HG03135 (cell line): ENCODE data around the gene CAPZA2.

ENCODE experiments used
- ATAC-seq: cut with Tn5 transposase; IDR thresholded peaks from one replicate; pipeline ENCODE4 v1.9.1; 2021; ENCODE audit warnings: mild to moderate bottlenecking, moderate library complexity; ENCODE audit not compliant: unreplicated experiment

Gene CAPZA2

DNA sequence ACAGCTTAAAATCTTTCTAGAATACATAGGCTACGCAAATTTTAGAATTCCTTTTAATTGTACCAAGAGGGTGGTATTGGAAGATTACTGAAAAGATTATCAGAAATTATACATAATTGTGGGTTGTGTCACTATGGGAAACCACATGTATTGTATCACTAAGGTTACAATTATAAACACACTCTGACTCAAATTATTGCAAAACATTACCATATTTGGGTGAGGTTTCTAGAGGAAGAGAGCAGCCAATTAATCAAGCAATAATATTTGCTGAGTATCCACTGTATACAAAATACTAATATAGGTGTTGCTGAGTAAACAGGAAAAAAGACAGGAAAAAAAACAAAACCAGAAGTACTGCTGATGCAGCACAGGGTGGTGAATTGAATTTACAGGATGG, 3.1 kb upstream of the CAPZA2 start:
- ATAC-seq = no peak

DNA sequence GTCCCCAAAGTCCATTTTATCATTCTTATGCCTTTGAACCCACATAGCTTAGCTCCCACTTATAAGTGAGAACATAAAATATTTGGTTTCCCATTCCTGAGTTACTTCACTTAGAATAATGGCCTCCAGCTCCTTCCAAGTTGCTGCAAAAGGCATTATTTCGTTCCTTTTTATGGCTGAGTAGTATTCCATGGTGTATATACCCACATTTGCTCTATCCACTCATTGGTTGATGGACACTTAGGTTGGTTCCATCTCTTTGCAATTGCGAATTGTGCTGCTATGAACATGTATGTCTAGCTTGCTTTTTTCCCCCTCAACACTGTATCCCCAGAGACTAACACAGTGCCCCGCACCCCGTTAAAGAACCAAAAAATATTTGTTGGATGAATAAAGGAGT, 670 bp upstream of the CAPZA2 start:
- no peak for ATAC-seq

DNA sequence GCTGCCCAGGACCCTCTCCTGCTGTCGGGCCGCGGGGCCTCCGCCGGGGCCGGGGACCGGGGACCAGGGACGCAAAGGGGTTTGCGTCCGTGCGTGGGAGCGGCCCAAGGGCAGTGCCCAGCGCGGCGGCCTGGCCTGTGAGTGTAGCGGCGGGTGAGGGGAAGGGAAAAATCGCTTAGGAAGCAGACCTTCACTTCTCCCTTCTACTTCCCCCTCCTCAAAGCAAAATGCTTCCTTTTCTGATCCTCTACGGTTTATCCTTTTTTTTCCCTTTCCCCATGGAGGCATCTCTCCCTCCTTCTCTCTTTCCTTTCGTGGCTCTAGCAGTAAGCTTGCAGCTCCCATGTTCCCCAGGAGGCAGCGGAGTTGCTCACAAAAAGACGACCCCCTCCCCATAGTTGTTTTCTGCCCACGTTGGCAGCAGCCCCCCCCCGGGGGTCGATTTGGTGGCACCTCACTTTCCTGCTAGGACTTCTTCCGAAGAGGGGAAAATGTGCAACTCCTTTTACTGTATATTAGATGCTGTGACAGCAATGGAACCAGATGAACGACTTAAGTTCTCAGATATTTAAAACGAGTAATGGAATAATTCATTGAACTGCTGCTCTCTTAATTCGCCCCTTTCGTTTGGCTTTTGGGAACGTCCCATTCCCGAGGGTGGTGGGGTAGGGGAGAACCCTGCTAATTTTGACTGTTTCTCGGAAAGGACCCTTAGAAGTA, 724 bp downstream of the CAPZA2 start:
- no peak for ATAC-seq

DNA sequence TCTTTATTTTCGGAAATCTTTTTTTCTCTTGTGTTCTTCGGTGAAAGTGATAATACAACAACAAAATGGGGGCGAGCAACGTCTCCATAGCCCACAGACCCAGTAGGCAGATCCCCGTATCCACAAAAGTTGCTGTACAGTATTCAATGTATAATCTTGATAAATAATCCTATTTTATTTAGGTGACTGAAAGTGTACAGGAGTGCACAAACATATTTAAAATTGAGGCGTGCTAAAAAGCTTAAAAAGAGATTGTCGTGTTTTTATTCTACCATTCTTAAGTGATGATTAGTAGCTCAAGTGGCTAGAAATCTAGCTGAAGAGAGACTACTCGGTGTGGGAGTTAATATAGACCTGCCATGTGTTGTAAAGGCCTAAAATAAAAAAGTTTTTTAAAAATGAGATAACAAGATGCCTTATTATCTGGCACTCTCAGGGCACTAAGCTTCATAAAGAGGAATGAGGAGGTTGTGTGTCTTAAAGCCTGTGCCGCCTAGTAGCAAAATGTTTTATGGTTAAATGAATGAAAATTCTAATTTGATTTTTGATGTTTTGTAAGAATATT, 1.6 kb downstream of the CAPZA2 start:
- ATAC-seq = no peak

DNA sequence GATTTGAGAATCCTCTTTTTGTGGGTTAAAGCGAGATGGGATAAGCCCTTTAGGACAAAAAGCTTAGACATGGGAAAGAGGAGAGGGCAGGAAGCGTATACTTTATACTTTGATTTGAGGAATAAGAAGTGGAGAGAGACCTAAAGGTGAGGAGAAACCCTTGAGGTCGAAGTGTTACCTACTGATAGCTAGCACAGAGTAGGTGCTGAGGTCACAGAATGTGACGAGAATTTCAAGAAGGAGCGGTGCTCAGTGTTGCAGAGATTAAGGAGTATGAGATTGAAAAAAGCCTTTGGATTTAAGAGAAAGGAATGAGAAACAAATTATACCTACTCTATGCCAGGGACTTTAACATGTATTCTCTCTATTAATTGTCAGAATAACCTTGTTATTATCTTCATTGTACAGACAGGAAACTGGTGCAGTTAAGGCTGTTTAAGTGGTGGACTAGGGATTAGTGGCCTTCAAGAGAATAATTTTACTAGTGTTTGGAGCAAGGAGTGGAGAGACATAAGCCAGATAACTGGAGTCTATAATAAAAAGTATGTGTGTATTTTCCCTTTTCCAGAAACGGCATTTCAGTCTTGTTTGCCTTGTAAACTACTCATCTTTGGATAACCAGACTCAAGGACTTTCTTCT, 8.8 kb downstream of the CAPZA2 start:
- ATAC-seq = no peak

DNA sequence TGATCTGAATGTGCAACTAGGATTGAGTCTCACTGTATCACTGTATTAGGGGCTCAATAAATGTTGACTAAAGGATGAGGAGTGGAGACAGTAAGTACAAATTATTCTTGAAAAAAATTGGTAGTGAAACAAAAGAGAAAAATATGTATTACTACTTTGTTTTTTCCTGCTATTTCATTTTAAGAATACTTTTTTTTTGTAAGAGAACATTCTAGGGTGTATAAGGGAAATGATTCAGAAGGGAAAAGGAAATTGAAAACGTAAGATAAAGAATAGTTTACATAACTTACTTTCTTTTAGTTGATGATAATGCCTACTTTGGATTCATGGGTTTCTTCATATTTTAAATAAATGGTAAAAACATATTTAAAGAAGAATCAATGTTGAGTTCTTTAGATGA, 9.6 kb downstream of the CAPZA2 start:
- ATAC-seq = no peak

DNA sequence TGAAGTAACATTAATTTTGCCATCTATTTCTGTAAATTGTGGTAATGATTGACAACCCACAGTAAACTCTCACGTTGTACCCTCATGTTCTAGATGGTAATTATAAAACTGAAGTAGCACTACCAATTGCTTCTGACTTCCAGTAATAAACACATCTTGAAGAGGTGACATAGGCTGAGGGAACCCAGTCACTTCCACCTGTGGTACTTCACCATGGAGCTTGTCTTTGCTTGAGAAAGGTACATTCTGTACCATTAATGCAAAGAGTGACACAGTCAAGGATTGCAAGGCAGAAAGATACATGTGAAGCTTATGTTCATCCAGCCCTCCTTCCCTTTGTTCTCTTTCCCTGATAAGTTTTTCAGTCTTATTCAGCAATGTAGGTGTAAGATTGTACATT, 11.2 kb downstream of the CAPZA2 start:
- ATAC-seq = no peak

DNA sequence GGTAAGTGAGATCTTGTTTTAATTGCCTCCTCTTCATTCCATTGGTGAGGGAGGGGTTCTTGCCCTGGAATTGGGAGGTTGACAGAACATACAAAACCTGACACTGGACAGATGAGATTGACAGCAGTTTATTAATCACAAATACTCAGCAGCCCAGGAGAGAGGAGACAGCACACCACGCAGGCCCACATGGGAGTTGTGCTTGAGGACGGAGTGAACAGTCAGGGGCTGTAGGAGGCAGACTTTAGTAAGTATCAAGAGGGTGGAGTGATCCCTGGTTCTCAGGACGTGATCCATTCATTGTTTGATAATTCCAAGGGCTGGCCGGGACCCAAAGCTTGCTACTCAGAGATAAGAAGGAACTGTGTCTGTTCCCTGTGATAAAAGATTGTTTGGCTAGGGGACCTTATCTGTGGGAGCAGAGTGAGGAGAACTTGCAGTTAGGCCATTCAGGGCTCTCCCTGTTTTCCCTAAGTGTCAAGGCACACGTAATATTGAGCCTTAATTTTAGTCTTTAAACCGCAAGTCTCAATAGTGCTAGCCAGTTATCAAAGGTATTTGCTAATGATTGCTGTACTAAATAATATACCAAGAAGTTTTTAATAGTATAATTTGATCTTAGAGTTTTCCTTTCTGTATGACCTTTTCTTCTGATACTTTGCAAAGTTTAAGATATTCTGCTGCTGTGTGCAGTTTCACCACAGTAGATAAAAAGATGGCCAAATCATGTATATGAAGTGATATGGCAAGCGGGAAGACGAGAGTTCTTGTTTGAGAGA, 14.5 kb downstream of the CAPZA2 start:
- ATAC-seq = no peak

DNA sequence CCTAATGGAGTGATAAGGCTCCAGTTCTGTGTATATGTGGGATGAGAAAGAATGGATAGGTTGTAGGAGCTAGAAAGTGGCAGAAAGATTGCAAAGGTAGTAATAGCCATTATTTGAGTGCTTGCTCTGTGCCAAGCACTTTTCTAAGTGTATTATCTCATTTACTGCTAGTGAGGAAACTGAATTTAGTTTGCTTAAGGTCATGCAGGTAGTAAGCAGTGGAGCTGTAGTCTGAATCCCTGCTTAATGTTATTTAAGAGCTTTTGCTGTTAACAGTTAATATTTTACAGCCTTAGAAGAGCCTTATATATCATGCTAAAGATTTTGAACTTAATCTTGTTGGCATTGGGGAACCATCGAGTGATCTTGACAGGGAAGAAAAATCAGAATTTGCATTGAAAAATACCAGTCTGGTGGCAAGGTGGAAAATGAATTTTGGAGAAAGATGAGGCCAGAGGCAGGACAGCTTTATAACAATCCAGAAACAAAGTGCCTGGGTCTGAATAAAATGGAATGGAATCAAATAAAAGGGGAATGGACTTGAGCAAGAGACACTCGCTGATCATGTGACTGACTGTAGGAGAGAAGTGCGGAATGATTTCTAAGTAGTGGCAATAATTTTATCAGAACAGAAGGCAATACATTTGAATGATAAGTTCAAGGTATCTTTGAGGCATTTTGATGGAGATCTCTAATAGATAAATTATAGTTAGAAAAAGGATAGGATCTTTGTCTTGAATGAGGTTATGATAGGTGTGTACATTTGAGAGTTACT, 15.2 kb downstream of the CAPZA2 start:
- no peak for ATAC-seq

DNA sequence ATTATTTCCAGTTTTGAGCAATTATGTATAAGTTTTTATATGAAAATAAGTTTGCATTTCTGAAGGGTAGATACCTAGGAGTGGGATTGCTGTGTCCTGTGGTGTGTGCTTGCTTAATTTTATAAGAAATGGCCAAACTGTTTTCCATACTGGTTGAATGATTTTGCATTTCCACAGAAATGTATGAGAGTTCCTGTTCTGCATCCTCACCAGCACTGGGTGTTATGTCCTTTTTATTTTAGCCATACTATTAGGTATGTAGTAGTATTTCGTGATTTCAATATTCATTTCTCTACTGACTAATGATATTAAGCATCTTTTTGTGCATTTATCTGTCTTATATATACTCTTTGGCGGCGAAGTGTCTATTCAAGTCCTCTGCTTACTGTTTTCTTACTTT, 22.3 kb downstream of the CAPZA2 start:
- no peak for ATAC-seq

DNA sequence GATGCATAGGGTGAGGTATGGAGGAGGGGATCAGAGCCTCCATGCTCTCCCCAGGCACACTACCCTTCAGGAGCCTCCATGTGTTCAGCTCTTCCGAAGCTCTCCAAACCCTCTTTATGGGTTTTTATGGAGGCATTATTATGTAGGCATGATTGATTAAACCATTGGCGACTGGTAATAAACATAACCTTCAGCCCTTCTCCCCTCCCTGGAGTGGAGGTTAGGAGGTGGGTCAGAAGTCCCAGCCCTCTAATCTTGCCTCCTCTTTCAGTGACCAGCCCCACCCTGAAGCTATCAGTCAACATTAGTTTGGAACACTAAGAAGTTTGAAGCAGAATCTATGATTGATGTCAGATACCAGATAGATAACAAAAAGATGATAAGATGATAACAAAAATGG, 23.3 kb downstream of the CAPZA2 start:
- ATAC-seq = no peak

DNA sequence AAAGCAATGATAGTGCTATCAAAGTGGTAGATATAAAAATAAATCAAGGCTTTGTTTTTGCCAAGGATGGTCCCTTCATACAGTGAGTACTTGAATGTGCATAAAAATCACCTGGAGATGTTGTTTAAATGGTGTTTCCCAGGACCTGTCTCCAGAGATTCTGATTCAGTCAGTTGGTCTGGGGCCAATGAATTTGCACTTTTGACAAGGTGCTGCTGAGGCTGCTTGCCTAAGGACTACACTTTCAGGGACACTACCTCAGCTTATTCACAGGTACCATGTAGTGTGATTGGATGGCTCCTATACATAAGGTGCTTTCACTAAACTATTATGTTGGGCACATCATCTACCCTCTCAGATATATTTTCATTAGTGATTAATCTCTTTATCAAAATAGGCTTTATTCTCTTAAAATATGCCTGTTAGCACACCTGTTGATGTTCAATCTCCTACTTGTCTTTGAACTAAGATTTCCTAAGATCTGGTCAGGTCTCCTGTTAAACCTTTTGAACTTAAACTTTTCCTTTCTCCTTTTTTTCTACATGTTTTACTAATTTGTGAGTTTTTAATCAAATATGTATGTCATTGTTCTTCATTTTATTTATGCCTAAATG, 24.3 kb downstream of the CAPZA2 start:
- no peak for ATAC-seq

DNA sequence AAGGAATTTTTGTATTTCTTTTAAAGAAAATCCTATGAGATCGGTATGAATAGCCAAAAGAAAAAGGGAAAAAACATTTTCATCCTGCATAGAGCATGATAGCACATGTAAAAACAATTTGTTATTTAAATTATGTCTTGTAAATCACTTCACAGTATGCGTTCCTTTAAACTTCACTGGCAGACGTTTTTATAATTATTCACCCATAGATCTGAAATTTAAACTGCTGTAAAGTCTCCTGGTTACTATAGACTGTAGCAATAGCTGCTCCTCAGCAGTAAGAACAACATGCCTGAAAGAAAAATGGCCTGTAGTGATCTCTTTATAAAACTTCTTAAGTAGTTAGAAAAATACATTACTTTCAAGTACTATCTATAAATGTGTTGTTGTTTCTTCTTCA, 26.5 kb downstream of the CAPZA2 start:
- ATAC-seq = no peak

DNA sequence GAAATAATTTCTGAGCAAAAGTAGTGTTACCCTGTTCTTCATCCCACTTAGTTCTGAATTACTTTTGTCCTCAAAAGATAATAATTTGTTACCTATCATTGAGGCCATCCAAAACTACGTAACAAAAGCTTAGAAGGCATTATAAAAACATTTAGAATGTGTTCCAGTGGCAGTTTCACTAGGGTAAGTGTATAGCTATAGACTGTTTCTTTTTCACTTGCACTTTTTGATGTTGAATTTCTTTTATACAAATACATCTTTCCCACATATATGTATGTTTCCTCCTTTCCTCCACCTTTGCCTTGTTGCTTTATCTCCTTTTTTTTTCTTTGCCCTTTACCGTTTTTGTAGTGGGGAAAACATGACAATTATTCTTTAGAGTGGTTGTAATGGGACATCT, 33.5 kb downstream of the CAPZA2 start:
- ATAC-seq = no peak

DNA sequence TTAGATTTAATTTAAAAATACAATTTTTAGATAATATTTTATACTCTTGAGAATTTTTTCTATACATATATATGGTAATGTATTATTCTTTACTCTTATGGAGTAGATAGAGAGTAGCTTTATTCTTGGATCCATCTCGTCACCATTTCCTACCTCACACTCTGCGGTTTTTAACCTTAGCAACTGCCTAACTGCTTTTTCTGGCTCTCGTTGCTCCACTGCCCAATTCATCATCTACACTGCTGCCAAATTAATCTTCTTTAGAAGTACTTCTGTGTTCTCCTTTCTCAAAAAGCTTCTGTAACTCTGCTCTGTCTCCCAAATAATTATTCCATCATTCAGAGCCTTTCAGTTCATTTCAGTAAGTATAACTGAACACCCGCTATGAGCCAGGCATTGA, 35.3 kb downstream of the CAPZA2 start:
- no peak for ATAC-seq

DNA sequence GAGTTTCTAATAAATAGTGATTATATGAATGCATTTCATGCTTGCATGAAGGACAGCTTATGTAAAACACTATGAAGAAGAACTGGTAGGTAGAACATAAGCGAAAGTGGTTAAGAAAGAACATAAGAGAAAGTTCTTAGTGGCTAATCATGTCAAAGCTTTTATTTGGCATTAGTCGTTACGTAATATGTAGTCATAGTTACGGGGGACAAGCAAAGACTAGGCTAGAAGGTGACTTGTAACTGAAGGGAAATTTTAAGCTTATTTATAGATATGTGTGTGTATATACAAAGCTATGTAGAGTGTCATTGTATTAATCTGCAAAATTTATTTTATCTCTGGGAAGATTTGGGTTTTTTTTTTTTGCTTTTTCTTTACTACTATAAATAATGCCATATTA, 36.9 kb downstream of the CAPZA2 start:
- no peak for ATAC-seq

DNA sequence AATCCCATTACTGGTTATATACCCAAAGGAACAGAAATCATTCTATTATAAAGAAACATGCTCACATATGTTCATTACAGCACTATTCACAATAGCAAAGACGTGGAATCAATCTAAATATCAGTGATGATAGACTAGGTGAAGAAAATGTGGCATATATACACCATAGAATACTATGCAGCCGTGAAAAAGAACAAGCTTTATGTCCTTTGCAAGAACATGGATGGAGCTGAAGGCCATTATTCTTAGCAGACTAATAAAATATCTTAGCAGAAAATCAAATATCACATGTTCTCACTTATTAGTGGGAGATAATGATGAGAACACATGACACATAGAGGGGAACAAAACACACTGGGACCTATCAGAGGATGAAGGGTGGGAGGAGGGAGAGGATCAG, 38.8 kb downstream of the CAPZA2 start:
- no peak for ATAC-seq

DNA sequence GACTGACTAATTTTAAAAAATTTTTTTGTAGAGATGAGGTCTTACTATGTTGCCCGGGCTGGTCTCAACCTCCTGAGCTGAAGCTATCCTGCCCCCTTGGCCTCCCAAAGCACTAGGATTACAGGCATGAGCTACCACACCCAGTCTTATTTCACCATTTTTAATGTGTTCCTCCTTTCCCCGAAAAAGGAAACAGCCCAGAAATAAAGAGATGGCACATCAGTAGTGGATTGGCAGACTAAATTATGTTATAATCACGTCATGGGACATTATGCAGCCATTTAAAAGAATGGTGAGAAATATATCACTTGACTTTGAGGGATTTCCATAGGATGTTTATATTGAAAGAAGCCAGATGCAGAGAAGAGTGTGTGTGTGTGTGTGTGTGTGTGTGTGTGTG, 40.5 kb downstream of the CAPZA2 start:
- ATAC-seq = no peak

DNA sequence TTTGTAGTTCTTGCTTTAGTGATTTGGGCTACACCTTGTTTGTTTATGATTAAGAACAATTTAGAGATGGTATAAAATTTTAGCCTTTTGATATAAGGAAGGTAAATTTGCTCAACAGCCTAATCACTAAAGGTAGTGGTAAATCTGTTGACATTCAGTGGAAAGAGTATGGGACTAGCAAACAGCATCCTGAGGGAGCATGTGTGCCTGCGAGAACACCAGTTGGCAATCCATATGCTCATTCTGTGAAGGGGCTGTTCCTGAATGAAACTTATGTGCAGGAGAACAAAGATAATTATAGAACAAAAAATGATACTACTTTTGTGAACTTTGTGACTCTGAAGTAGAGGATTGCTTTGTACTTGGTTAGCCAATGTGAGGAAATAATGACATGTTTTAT, 44.0 kb downstream of the CAPZA2 start:
- no peak for ATAC-seq

DNA sequence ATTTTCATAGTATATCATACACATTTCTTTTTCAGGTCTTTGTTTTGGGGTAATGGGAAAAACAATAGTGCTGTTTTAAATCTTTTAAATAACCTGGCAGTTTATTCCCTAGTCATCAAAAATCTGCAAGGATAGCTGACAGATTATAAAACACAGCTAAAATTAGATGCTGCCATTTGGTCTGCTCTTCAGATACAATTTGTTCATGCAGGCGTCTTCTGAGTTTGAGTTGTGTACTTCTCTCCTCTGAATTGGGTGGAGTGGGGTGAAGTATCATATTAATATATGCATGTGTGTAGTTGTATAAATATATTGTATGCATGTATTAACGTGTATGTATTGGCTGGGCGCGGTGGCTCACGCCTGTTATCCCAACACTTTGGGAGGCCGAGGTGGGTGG, 48.0 kb downstream of the CAPZA2 start:
- ATAC-seq = no peak

DNA sequence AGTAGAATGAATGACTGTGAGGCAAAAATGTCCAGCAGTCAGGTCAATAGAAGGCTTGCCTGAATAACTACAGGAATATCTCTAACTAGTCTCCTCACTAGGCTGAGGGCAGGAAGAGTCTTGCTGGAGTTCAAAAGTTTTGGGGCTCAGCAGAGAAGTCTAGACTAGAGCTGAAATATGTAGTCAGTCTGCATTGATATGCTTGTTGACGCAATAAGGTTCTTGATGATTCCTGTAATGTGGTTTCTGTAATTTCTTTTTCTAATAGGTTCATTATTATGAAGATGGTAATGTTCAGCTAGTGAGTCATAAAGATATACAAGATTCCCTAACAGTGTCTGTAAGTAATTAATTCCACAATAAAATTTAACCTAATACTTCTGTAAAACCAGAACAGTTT, 49.4 kb downstream of the CAPZA2 start:
- no peak for ATAC-seq
